Omental fat pad (tissue), 4 donors: ENCODE measurements around the gene ITIH4. TPM values are rescaled to one million over a fixed set of nuclear protein-coding genes. Genes with fewer than 3 reads are reported as not detected.

ENCODE experiments used
- ATAC-seq: fragments of 150-250 bp; one replicate; pipeline ENCODE4 v1.9.1; 2016; ENCODE audit warnings: mild to moderate bottlenecking, moderate library complexity; ENCODE audit not compliant: low FRiP score
- DNase-seq: peaks from one replicate; pipeline ENCODE4 v3.0.0-alpha.2; 2019; ENCODE audit warnings: low spot score
- CTCF ChIP-seq, 3 donors: fragments of 450-650 bp; IDR thresholded peaks; one replicate each; pipeline ENCODE4 v1.5.1; 2016 to 2017; ENCODE audit warnings: antibody characterized with exemption in 3 of 3, mild to moderate bottlenecking in 3 of 3, moderate library complexity in 2 of 3
- total RNA-seq, 4 donors: library from RNA; depleted of rRNA; stranded (reverse); fragments of >200 nt; gene quantifications; one replicate each; pipeline ENCODE4 v1.1.0, GENCODE V29; 2016

Gene ITIH4
- total RNA-seq, 4 donors from 2014 or later, result 1.2 to 18.8 (median 3.6) TPM

GRCh38 chr3:52787672-52788625, 42.5 kb downstream of the ITIH4 start:
- TF ChIP-seq CTCF (IDR thresholded peaks at IDR 0.05), result no peak
- no peak for ATAC-seq
- DNase-seq, result no peak

- no peak for DNase-seq
- ATAC-seq, result no peak
- no peak for TF ChIP-seq CTCF (IDR thresholded peaks at IDR 0.05)
Measured at GRCh38 chr3:52787246-52787645, 43.2 kb downstream of the ITIH4 start.

- ATAC-seq, result no peak
- no peak for DNase-seq
- no peak for TF ChIP-seq CTCF (IDR thresholded peaks at IDR 0.05)
Measured at GRCh38 chr3:52786330-52787215, 43.9 kb downstream of the ITIH4 start.

- DNase-seq (no peak), ATAC-seq (no peak)
- TF ChIP-seq CTCF (IDR thresholded peaks at IDR 0.05), result no peak
Measured at GRCh38 chr3:52784931-52785590, 45.4 kb downstream of the ITIH4 start.

GRCh38 chr3:52784021-52784621, 46.4 kb downstream of the ITIH4 start:
- TF ChIP-seq CTCF (IDR thresholded peaks at IDR 0.05), result no peak
- no peak for DNase-seq
- no peak for ATAC-seq

- no peak for ATAC-seq
- no peak for DNase-seq
Measured at GRCh38 chr3:52783211-52783555, 47.3 kb downstream of the ITIH4 start.

More at GRCh38 chr3:52783211-52783555, 47.3 kb downstream of the ITIH4 start:
- TF ChIP-seq CTCF (IDR thresholded peaks at IDR 0.05), result no peak
